NT2/D1 (cell line): ENCODE data around the gene PNRC2.
A peak's percentile ranks its signal among the peaks of the same experiment; 100 is the strongest.

Source experiments
- DNase-seq: peaks from one replicate; pipeline ENCODE4 v3.0.0-alpha.2; 2011; ENCODE audit warnings: low read depth, low spot score
- H3K27me3 ChIP-seq: 2 replicates; pipeline ENCODE4 v1.6.0; 2011; ENCODE audit warnings: mild to moderate bottlenecking; ENCODE audit not compliant: insufficient read length, insufficient read depth
- H3K36me3 ChIP-seq: 2 replicates; pipeline ENCODE4 v1.6.1; 2011; ENCODE audit warnings: mild to moderate bottlenecking, low read length, mixed read lengths; ENCODE audit not compliant: insufficient read depth, insufficient read length
- H3K4me1 ChIP-seq: 2 replicates; pipeline ENCODE4 v1.5.1; 2011; ENCODE audit not compliant: insufficient read depth, insufficient read length
- H3K4me3 ChIP-seq: 2 replicates; pipeline ENCODE4 v1.5.1; 2011; ENCODE audit warnings: low read depth; ENCODE audit not compliant: insufficient read length
- H3K9ac ChIP-seq: 2 replicates; pipeline ENCODE4 v1.6.0; 2011; ENCODE audit warnings: low read depth; ENCODE audit not compliant: insufficient read length
- H3K9me3 ChIP-seq: 2 replicates; pipeline ENCODE4 v1.5.1; 2011; ENCODE audit warnings: mild to moderate bottlenecking, low read length; ENCODE audit not compliant: insufficient read depth
- SUZ12 ChIP-seq: IDR thresholded peaks from 2 replicates; pipeline ENCODE4 v1.6.1; 2011; ENCODE audit not compliant: insufficient read length, insufficient read depth; ENCODE audit errors: extremely low read depth
- YY1 ChIP-seq: IDR thresholded peaks from 2 replicates; pipeline ENCODE4 v1.6.1; 2011; ENCODE audit not compliant: insufficient read length, insufficient read depth
- ZNF274 ChIP-seq: IDR thresholded peaks from 2 replicates; pipeline ENCODE4 v1.6.1; 2011; ENCODE audit warnings: mild to moderate bottlenecking, low read depth, low read length

The PNRC2 gene

DNA sequence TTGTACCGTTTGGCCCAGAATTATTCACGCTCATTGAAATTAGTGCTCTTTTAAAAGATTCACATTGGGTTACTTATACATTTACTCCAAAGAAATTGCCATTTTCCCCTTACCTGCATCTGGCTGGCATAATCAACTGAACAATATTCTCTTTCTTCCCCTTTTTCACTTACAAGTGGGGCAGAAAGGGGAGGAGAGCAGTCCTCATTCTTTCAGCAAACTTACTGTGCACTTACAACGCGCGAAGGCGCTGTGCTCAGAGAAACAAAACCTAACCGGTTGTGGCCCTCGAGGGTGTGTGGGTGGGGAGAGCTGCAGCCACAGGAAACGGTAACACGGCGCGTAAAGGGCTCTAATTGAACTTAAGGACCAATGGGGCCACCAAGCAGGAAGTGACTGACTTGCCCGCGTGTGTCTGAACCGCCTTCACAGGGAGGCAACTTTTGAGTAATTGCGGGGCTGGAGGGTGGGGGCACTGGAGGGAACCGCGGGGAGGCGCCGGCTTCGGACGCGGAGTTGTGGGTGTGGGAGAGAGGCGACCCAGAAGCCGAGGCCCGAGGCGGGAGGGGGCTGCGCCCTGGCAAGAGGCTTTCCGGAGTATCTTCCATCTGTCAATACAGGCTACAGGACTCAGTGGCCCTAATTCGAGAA is 693 bp upstream of the PNRC2 start:
- Histone ChIP-seq H3K4me3 (peak overlapping the region; percentile 88), H3K9me3 (no peaks in the 10 kb centered on the region), H3K27me3 (no peaks in the 10 kb centered on the region), H3K4me1 (peaks cover 4% of the 10 kb centered on the region), H3K36me3 (peaks cover 21% of the 10 kb centered on the region), H3K9ac (peak overlapping the region; percentile 94)
- TF ChIP-seq ZNF274 (no peak), SUZ12 (no peak), YY1 (no peak)
- peak; percentile 80 for DNase-seq

DNA sequence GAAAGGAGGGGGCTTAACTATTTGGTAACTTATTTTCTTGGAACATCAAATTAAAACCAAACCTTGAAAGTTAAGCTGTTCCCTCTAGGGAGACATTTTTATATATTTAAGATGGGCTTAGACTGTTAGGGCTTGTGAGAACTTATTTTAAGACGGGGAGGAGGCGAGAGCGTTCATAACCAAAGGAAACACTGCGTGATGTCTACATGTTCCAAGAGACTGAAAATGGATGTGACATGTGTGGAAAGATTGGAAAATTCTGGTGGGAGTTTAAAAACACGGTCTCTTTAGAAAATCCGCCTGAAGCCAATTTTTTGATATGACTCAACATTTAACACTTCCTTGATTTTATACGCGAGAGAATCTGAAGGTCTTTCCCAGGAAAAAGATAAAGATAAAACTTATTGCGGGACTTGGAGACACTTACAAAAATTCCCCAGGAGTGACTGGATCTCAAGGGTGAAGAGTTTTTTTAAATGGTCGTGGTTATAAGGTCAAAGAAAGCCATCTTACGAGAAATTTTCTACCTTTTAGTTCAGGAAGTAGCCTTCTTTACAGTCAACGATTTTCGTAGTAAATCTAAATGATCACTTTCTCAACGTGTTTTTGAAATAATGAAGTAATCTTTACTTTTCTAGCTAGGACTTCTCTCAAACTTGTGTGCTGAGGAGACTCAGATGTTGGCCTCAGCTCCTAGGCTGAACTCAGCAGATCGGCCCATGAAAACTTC is 828 bp downstream of the PNRC2 start:
- no peaks in the 10 kb centered on the region for H3K4me1 ChIP-seq
- peaks cover 30% of the 10 kb centered on the region for H3K36me3 ChIP-seq
- H3K9ac ChIP-seq = peak overlapping the region; percentile 97
- TF ChIP-seq SUZ12 (no peak), YY1 (no peak), ZNF274 (no peak)
- H3K4me3 ChIP-seq = peak overlapping the region; percentile 88
- H3K27me3 ChIP-seq = no peaks in the 10 kb centered on the region
- no peaks in the 10 kb centered on the region for H3K9me3 ChIP-seq
- no peak for DNase-seq

GRCh38 chr1:23963617-23964234 is 4.1 kb downstream of the PNRC2 start:
- DNase-seq = no peak
- Histone ChIP-seq H3K9ac (no peak overlapping the region), H3K4me3 (no peak overlapping the region), H3K36me3 (peaks cover 61% of the 10 kb centered on the region), H3K9me3 (no peaks in the 10 kb centered on the region), H3K27me3 (no peaks in the 10 kb centered on the region), H3K4me1 (no peaks in the 10 kb centered on the region)
- TF ChIP-seq SUZ12 = no peak
- no peak for TF ChIP-seq YY1
- TF ChIP-seq ZNF274 = no peak

- Histone ChIP-seq H3K4me3 (no peak overlapping the region), H3K4me1 (no peaks in the 10 kb centered on the region), H3K9me3 (no peaks in the 10 kb centered on the region), H3K36me3 (peaks cover 64% of the 10 kb centered on the region), H3K27me3 (no peaks in the 10 kb centered on the region), H3K9ac (no peak overlapping the region)
- DNase-seq = no peak
- TF ChIP-seq SUZ12 = no peak
- TF ChIP-seq ZNF274 = no peak
- no peak for TF ChIP-seq YY1
Measured at GRCh38 chr1:23964235-23964668, 4.6 kb downstream of the PNRC2 start.

- Histone ChIP-seq H3K9me3 (no peaks in the 10 kb centered on the region), H3K4me3 (no peak overlapping the region), H3K4me1 (no peaks in the 10 kb centered on the region), H3K27me3 (no peaks in the 10 kb centered on the region), H3K36me3 (peaks cover 70% of the 10 kb centered on the region), H3K9ac (no peak overlapping the region)
- TF ChIP-seq SUZ12 (no peak), ZNF274 (no peak), YY1 (no peak)
- no peak for DNase-seq
Measured at GRCh38 chr1:23964790-23965740, 5.4 kb downstream of the PNRC2 start.

DNA sequence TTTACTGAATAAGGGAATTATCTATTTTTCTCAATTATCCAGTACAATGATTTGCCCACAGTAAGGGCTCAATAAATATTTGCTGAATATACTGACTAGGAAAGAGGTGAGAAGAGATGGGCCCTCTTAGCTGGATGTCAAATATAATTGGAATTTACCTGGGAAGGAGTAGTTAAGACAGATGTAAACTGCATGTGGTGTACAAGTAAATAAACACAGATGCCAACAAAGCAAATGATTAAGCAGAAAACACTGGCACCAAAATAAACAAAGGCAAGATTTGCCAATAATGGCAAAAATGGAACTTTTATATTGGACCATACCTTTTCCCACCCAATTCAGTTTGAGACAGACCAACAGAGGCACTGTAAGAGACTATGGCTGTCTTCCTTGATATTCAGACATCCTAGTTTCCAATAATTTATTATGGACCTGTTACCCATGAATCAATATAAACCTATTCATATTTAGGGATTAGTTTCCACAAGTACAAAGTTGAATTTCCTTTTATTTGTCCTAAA is 7.4 kb downstream of the PNRC2 start:
- Histone ChIP-seq H3K9me3 (no peaks in the 10 kb centered on the region), H3K27me3 (no peaks in the 10 kb centered on the region), H3K4me3 (no peak overlapping the region), H3K36me3 (peaks cover 76% of the 10 kb centered on the region), H3K9ac (no peak overlapping the region), H3K4me1 (no peaks in the 10 kb centered on the region)
- no peak for TF ChIP-seq YY1
- no peak for TF ChIP-seq ZNF274
- no peak for TF ChIP-seq SUZ12
- DNase-seq = no peak
